ENCODE measurements around the gene HOXC6. TPM values are rescaled to one million over a fixed set of nuclear protein-coding genes. Genes with fewer than 3 reads are reported as not detected.
A peak's percentile ranks its signal among the peaks of the same experiment; 100 is the strongest.

The HOXC6 gene
- total and polyA plus RNA-seq, 9 of the 15 experiments (the other 6 are each of a cell fraction or from before 2014, with no cell fraction given) = 0.06 to 4.0 (median 1.4) TPM

GRCh38 chr12:53995378-53996239 is 32.6 kb upstream of the HOXC6 start (continued):
- TF ChIP-seq CLOCK (CRISPR knock-in tag; IDR thresholded peaks at IDR 0.05; ENCODE audit: borderline replicate concordance) (no peak), ZNF512 (tag; IDR thresholded peaks at IDR 0.05) (0 out of 2 replicates have a peak, but pooled peaks have one; percentile 18), CEBPB (tag; IDR thresholded peaks at IDR 0.05) (peak; percentile 62), UBTF (IDR thresholded peaks at IDR 0.05; ENCODE audit: borderline replicate concordance in 1 of 2, low read depth in 2 of 2, low read length in 2 of 2) (peak; percentile 93 to 97; a peak in 3 of 4 replicates), NFRKB (IDR thresholded peaks at IDR 0.05; ENCODE audit: low read depth) (peak; percentile 92; the same call in 1 of the 2 replicates), ZBTB9 (CRISPR knock-in tag; IDR thresholded peaks at IDR 0.05) (no peak), NFIC (IDR thresholded peaks at IDR 0.05) (0 out of 2 replicates have a peak, but pooled peaks have one; percentile 35), ZNF263 (CRISPR knock-in tag; IDR thresholded peaks at IDR 0.05; ENCODE audit: borderline replicate concordance) (peak; percentile 15; the same call in 1 of the 2 replicates), NR2C1 (IDR thresholded peaks at IDR 0.05) (no peak), NR2C1 (tag; IDR thresholded peaks at IDR 0.05) (0 out of 2 replicates have a peak, but pooled peaks have one; percentile 17), POLR2G (IDR thresholded peaks at IDR 0.05; ENCODE audit: low read depth, low read length) (peak; percentile 95), TARDBP (IDR thresholded peaks at IDR 0.05) (no peak), LCOR (CRISPR knock-in tag; IDR thresholded peaks at IDR 0.05) (peak; percentile 29; the same call in 1 of the 2 replicates)
